GM12878 (cell line): Measurements from ENCODE around the gene TACR2. TPM values are rescaled to one million over a fixed set of nuclear protein-coding genes. Genes with fewer than 3 reads are reported as not detected.

ENCODE experiments used
- ATAC-seq: fragments of 200-7000 bp; cut with Tn5 transposase; 3 replicates; pipeline ENCODE4 v1.9.1; 2020; ENCODE audit warnings: mild to moderate bottlenecking, moderate library complexity
- BruUV-seq: library from RNA; stranded (reverse); fragments of 400-500 nt; replicated peaks from 2 replicates; lab custom pipeline; 2021; lab: Mats Ljungman, UMichigan
- CTCF ChIA-PET: fragments of 300-600 bp; sonication (Branson Sonifier 250); formaldehyde crosslinking; extraction: SDS; loops from one replicate; lab custom pipeline; 2021; ENCODE audit warnings: inconsistent platforms; lab: Yijun Ruan, JAX
- POLR2A ChIA-PET: fragments of 350-600 bp; formaldehyde crosslinking; extraction: SDS; loops from one replicate; lab custom pipeline; 2021; ENCODE audit warnings: inconsistent platforms; lab: Charles Lee
- RAD21 ChIA-PET: fragments of 300-600 bp; sonication (Branson Sonifier 250); formaldehyde crosslinking; loops from one replicate; lab custom pipeline; 2023; ENCODE audit warnings: antibody characterized with exemption; ENCODE audit not compliant: unreplicated experiment; lab: Charles Lee
- SMC1A ChIA-PET: fragments of 300-600 bp; sonication (Branson Sonifier 250); formaldehyde crosslinking; loops from one replicate; lab custom pipeline; 2023; ENCODE audit not compliant: unreplicated experiment, uncharacterized antibody; lab: Charles Lee
- DNase-seq: peaks from one replicate; pipeline ENCODE4 v3.0.0-alpha.2; 2011; ENCODE audit warnings: low read depth, low spot score
- FAIRE-seq: peaks from 3 replicates; lab custom pipeline; 2011; peaks lifted over from hg19 to GRCh38; lab: Jason Lieb, UNC
- H2AFZ ChIP-seq: 2 replicates; pipeline ENCODE4 v1.6.0; 2011; ENCODE audit warnings: low read depth, low read length, control low read depth; ENCODE audit not compliant: control insufficient read depth
- H3K27ac ChIP-seq: 2 replicates; pipeline ENCODE4 v1.5.1; 2011; ENCODE audit warnings: control low read depth; ENCODE audit not compliant: control insufficient read depth, insufficient read depth
- H3K27me3 ChIP-seq, 2 experiments: replicated peaks in 1 of 2; 2 replicates each; pipeline versions ENCODE4 v1.6.0 to v1.6.1; 2011; ENCODE audit warnings: low read length in 1 of 2; ENCODE audit not compliant: control insufficient read depth in 2 of 2, insufficient read depth in 2 of 2
- H3K36me3 ChIP-seq, 2 experiments: 2 replicates each; pipeline ENCODE4 v1.5.1; 2011; ENCODE audit warnings: low read length in 1 of 2; ENCODE audit not compliant: control insufficient read depth in 2 of 2, insufficient read depth in 2 of 2
- H3K4me1 ChIP-seq: 2 replicates; pipeline ENCODE4 v1.6.1; 2011; ENCODE audit warnings: mild to moderate bottlenecking, low read length, moderate library complexity, mixed read lengths; ENCODE audit not compliant: control insufficient read depth, insufficient read depth
- H3K4me2 ChIP-seq: 2 replicates; pipeline ENCODE4 v1.6.0; 2011; ENCODE audit warnings: control low read depth; ENCODE audit not compliant: control insufficient read depth, insufficient read depth
- H3K4me3 ChIP-seq: fragments of 200-600 bp; sonication (generic); 2 replicates; pipeline ENCODE4 v1.5.1; 2016
- H3K79me2 ChIP-seq: 2 replicates; pipeline ENCODE4 v1.6.0; 2011; ENCODE audit warnings: low read length; ENCODE audit not compliant: control insufficient read depth, insufficient read depth
- H3K9ac ChIP-seq: 2 replicates; pipeline ENCODE4 v1.8.0; 2011; ENCODE audit warnings: low read length, control low read depth, mixed read lengths; ENCODE audit not compliant: control insufficient read depth, insufficient read depth
- H3K9me3 ChIP-seq: replicated peaks from 3 replicates; pipeline ENCODE4 v1.5.1; 2011; ENCODE audit warnings: mild to moderate bottlenecking, low read length; ENCODE audit not compliant: control insufficient read depth, insufficient read depth
- H4K20me1 ChIP-seq: 2 replicates; pipeline ENCODE4 v1.6.0; 2011; ENCODE audit not compliant: control insufficient read depth, insufficient read depth
- BRCA1 ChIP-seq: IDR thresholded peaks from 2 replicates; pipeline ENCODE4 v1.6.1; 2011; ENCODE audit warnings: low read depth, low read length, improper control_type of control experiment
- E2F4 ChIP-seq: IDR thresholded peaks from 2 replicates; pipeline ENCODE4 v1.6.1; 2012; ENCODE audit warnings: low read depth, low read length, improper control_type of control experiment
- GABPA ChIP-seq: IDR thresholded peaks from 2 replicates; pipeline ENCODE4 v1.6.1; 2014; ENCODE audit warnings: antibody characterized with exemption, low read depth, mild to moderate bottlenecking, inconsistent platforms
- HCFC1 ChIP-seq: fragments of 150-350 bp; IDR thresholded peaks from 2 replicates; pipeline ENCODE4 v1.6.1; 2014; ENCODE audit warnings: low read length
- IKZF2 ChIP-seq, 2 experiments: fragments of 450-650 bp; IDR thresholded peaks; 2 replicates each; pipeline ENCODE4 v1.6.1; 2017; ENCODE audit warnings: mild to moderate bottlenecking in 2 of 2, moderate library complexity in 2 of 2
- MTA2 ChIP-seq: fragments of 450-650 bp; IDR thresholded peaks from 2 replicates; pipeline ENCODE4 v1.6.1; 2016; ENCODE audit warnings: low read depth, mild to moderate bottlenecking, moderate library complexity
- MYB ChIP-seq: fragments of 150-350 bp; IDR thresholded peaks from 2 replicates; pipeline ENCODE4 v1.6.1; 2014; ENCODE audit warnings: mild to moderate bottlenecking, low read depth, low read length, borderline replicate concordance
- SMC3 ChIP-seq: IDR thresholded peaks from 2 replicates; pipeline ENCODE4 v1.6.1; 2011; ENCODE audit warnings: low read length, improper control_type of control experiment, borderline replicate concordance
- SREBF1 ChIP-seq: IDR thresholded peaks from 2 replicates; pipeline ENCODE4 v1.6.1; 2012; ENCODE audit warnings: mild to moderate bottlenecking, low read length
- TARDBP ChIP-seq: IDR thresholded peaks from 2 replicates; pipeline ENCODE4 v1.6.1; 2016; ENCODE audit warnings: borderline replicate concordance
- ZNF687 ChIP-seq: fragments of 450-650 bp; IDR thresholded peaks from 2 replicates; pipeline ENCODE4 v1.6.1; 2017; ENCODE audit warnings: mild to moderate bottlenecking, moderate library complexity
- WGBS: methylation state at CpG from one replicate; pipeline ENCODE4 v1.1.6; 2016; ENCODE audit warnings: low lambda C conversion rate; ENCODE audit not compliant: insufficient replicate concordance, insufficient coverage; ENCODE audit errors: missing lambda C conversion rate; 5-methylcytosine and 5-hydroxymethylcytosine counted together
- in situ Hi-C: fragments of 300-500 bp; cut with MboI; formaldehyde crosslinking; loops from 9 replicates; pipeline ENCODE4 v1.14.3; 2018; ENCODE audit warnings: mixed read lengths
- intact Hi-C: fragments of 100-400 bp; cut with micrococcal nuclease; formaldehyde crosslinking; loops from one replicate; pipeline ENCODE4 v1.14.2; 2022; ENCODE audit not compliant: unreplicated experiment
- polyA plus RNA-seq, 11 experiments: library from polyadenylated mRNA; depleted of rRNA in 4 of 11; unstranded in 6 of 11; stranded (reverse) in 5 of 11; fragments of >200 nt; fragmentation: Nextera tagmentation in 4 of 11; fragmentation: Illumina TruSeq in 1 of 11; extraction: Ambion mirVana in 4 of 11; extraction: Trizol in 1 of 11; gene quantifications; 1 replicate in 1 of 11; 2 replicates in 10 of 11; pipeline versions ENCODE4 v1.2.1 to v1.2.3, GENCODE V29; 2011 to 2016; ENCODE audit warnings: inconsistent platforms in 2 of 11, missing spikeins in 2 of 11, low read depth in 1 of 11
- total RNA-seq, 4 experiments: library from RNA; depleted of rRNA in 3 of 4; stranded (reverse); fragments of >200 nt in 3 of 4; fragmentation: Illumina TruSeq in 1 of 4; extraction: Trizol in 1 of 4; gene quantifications; 2 replicates each; pipeline versions ENCODE4 v1.2.1 to v1.2.3, GENCODE V29; 2013 to 2021

TACR2 gene
- total and polyA plus RNA-seq, 10 of the 15 experiments (the other 5 are each of a cell fraction or from before 2014, with no cell fraction given), result 0.11 TPM; not detected in 9

GRCh38 chr10:69359594-69359993 is 57.1 kb downstream of the TACR2 start:
- Histone ChIP-seq H4K20me1 (no peaks in the 10 kb centered on the region), H3K27me3 (no peaks in the 10 kb centered on the region), H3K27ac (no peak overlapping the region), H3K4me3 (no peak overlapping the region), H3K79me2 (no peaks in the 10 kb centered on the region), H3K4me1 (no peaks in the 10 kb centered on the region), H3K9ac (no peak overlapping the region), H3K36me3 (peaks cover 7 to 24% of the 10 kb centered on the region in 2 experiments; a peak in 3 of 4 replicates), H2AFZ (no peak overlapping the region), H3K9me3 (no peaks in the 10 kb centered on the region), H3K4me2 (no peak overlapping the region)
- BruUV-seq, result no TSS peak
- ChIA-PET SMC1A (no interaction called here), CTCF (interaction anchor here (1.1 kb wide), 1 partner anchor 372 kb away, joined by 3 read pairs; no protein-coding TSS in a partner anchor), POLR2A (interaction anchor here (1.1 kb wide), 1 partner anchor 42 kb away, joined by 3 read pairs; no protein-coding TSS in a partner anchor), RAD21 (no interaction called here)
- FAIRE-seq (no peak), DNase-seq (no peak), ATAC-seq (no peak)
- intact Hi-C loops (no loop called here), in situ Hi-C loops (no loop called here)
- WGBS, result 89% methylated on average over 5 of the region's 5 CpGs
- TF ChIP-seq TARDBP, result no peak
- no peak for TF ChIP-seq GABPA

- RAD21 ChIA-PET, result no interaction called here
- no peak overlapping the region for H2AFZ ChIP-seq
- intact Hi-C loops, result no loop called here
- POLR2A ChIA-PET, result interaction anchor here (1.1 kb wide), 1 partner anchor 41 kb away, joined by 3 read pairs; no protein-coding TSS in a partner anchor
- H3K27ac ChIP-seq, result no peak overlapping the region
- no peak overlapping the region for H3K4me2 ChIP-seq
- H3K36me3 ChIP-seq, result peaks cover 7 to 20% of the 10 kb centered on the region in 2 experiments; a peak in 3 of 4 replicates
- WGBS, result 98% methylated on average over 3 of the region's 3 CpGs
- no peaks in the 10 kb centered on the region for H3K27me3 ChIP-seq
- H3K4me3 ChIP-seq, result no peak overlapping the region
- no peaks in the 10 kb centered on the region for H3K9me3 ChIP-seq
- in situ Hi-C loops, result no loop called here
- CTCF ChIA-PET, result interaction anchor here (1.1 kb wide), 1 partner anchor 371 kb away, joined by 3 read pairs; no protein-coding TSS in a partner anchor
- no TSS peak for BruUV-seq
- no peak for FAIRE-seq
- no peaks in the 10 kb centered on the region for H3K79me2 ChIP-seq
- no peaks in the 10 kb centered on the region for H4K20me1 ChIP-seq
- no peak for DNase-seq
- no peak overlapping the region for H3K9ac ChIP-seq
- no peaks in the 10 kb centered on the region for H3K4me1 ChIP-seq
- ATAC-seq, result no peak
- SMC1A ChIA-PET, result interaction anchor here (0.9 kb wide), 1 partner anchor 31 kb away, joined by 3 read pairs; no protein-coding TSS in a partner anchor
- TF ChIP-seq BRCA1 (no peak), SREBF1 (no peak), MTA2 (no peak), SMC3 (no peak), E2F4 (no peak), HCFC1 (no peak), MYB (no peak), IKZF2 (IDR thresholded peaks at IDR 0.05) (no peak), ZNF687 (no peak)
Observed at GRCh38 chr10:69359148-69359547, 57.6 kb downstream of the TACR2 start.
